IMR-90 (cell line): ENCODE data around the gene PDE6A.

Experiments used
- BHLHE40 ChIP-seq: fragments of 150-350 bp; IDR thresholded peaks from 2 replicates; pipeline ENCODE4 v1.6.1; 2016; ENCODE audit warnings: mild to moderate bottlenecking, low read depth, low read length
- CEBPB ChIP-seq: IDR thresholded peaks from 2 replicates; pipeline ENCODE4 v1.6.1; 2012; ENCODE audit warnings: low read depth, low read length, improper control_type of control experiment
- CHD1 ChIP-seq: IDR thresholded peaks from 2 replicates; pipeline ENCODE4 v1.6.1; 2012; ENCODE audit warnings: low read depth, low read length, improper control_type of control experiment
- FOS ChIP-seq: fragments of 150-350 bp; IDR thresholded peaks from 2 replicates; pipeline ENCODE4 v1.6.1; 2016; ENCODE audit warnings: low read depth, low read length
- MAFK ChIP-seq: IDR thresholded peaks from 2 replicates; pipeline ENCODE4 v1.6.1; 2012; ENCODE audit warnings: low read depth, low read length, improper control_type of control experiment
- MAZ ChIP-seq: IDR thresholded peaks from 2 replicates; pipeline ENCODE4 v1.6.1; 2012; ENCODE audit warnings: low read depth, mild to moderate bottlenecking, low read length, improper control_type of control experiment, moderate library complexity, borderline replicate concordance
- MXI1 ChIP-seq: IDR thresholded peaks from 2 replicates; pipeline ENCODE4 v1.6.1; 2012; ENCODE audit warnings: low read depth, mild to moderate bottlenecking, low read length, moderate library complexity, borderline replicate concordance
- POLR2A ChIP-seq: IDR thresholded peaks from 2 replicates; pipeline ENCODE4 v1.6.1; 2012; ENCODE audit warnings: mild to moderate bottlenecking, low read depth, low read length
- RAD21 ChIP-seq: IDR thresholded peaks from 2 replicates; pipeline ENCODE4 v1.6.1; 2012; ENCODE audit warnings: low read length, improper control_type of control experiment
- RCOR1 ChIP-seq: IDR thresholded peaks from 2 replicates; pipeline ENCODE4 v1.6.1; 2012; ENCODE audit warnings: mild to moderate bottlenecking, low read length, improper control_type of control experiment; ENCODE audit not compliant: insufficient replicate concordance
- RFX5 ChIP-seq: IDR thresholded peaks from 2 replicates; pipeline ENCODE4 v1.8.0; 2012; ENCODE audit warnings: low read depth, mild to moderate bottlenecking, low read length, moderate library complexity
- TF ChIP-seq, protein P1 (sequence below): conservative IDR thresholded peaks from 2 replicates; pipeline ENCODE4 v1.5.1; 2012; ENCODE audit warnings: mild to moderate bottlenecking, low read depth, low read length, improper control_type of control experiment

- TF ChIP-seq, protein P1, sequence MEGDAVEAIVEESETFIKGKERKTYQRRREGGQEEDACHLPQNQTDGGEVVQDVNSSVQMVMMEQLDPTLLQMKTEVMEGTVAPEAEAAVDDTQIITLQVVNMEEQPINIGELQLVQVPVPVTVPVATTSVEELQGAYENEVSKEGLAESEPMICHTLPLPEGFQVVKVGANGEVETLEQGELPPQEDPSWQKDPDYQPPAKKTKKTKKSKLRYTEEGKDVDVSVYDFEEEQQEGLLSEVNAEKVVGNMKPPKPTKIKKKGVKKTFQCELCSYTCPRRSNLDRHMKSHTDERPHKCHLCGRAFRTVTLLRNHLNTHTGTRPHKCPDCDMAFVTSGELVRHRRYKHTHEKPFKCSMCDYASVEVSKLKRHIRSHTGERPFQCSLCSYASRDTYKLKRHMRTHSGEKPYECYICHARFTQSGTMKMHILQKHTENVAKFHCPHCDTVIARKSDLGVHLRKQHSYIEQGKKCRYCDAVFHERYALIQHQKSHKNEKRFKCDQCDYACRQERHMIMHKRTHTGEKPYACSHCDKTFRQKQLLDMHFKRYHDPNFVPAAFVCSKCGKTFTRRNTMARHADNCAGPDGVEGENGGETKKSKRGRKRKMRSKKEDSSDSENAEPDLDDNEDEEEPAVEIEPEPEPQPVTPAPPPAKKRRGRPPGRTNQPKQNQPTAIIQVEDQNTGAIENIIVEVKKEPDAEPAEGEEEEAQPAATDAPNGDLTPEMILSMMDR: no peak
- TF ChIP-seq POLR2A (no peak), RAD21 (no peak), MXI1 (no peak), RFX5 (no peak), BHLHE40 (no peak), RCOR1 (no peak), CEBPB (no peak), CHD1 (no peak), MAFK (no peak), FOS (no peak), MAZ (no peak)
These were observed 4.4 kb upstream of the PDE6A start for GRCh38 chr5:149948993-149949392.
